ENCODE data around the gene STARD5.

Gene STARD5

GRCh38 chr15:81304226-81304625 is 19.7 kb downstream of the STARD5 start:
- TF ChIP-seq, protein P1, sequence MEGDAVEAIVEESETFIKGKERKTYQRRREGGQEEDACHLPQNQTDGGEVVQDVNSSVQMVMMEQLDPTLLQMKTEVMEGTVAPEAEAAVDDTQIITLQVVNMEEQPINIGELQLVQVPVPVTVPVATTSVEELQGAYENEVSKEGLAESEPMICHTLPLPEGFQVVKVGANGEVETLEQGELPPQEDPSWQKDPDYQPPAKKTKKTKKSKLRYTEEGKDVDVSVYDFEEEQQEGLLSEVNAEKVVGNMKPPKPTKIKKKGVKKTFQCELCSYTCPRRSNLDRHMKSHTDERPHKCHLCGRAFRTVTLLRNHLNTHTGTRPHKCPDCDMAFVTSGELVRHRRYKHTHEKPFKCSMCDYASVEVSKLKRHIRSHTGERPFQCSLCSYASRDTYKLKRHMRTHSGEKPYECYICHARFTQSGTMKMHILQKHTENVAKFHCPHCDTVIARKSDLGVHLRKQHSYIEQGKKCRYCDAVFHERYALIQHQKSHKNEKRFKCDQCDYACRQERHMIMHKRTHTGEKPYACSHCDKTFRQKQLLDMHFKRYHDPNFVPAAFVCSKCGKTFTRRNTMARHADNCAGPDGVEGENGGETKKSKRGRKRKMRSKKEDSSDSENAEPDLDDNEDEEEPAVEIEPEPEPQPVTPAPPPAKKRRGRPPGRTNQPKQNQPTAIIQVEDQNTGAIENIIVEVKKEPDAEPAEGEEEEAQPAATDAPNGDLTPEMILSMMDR (IDR thresholded peaks at IDR 0.05; ENCODE audit: insufficient read depth, low read depth, low read length, missing control alignments), result no peak
- no peak overlapping the region for H3K4me3 ChIP-seq (ENCODE audit: low read depth, low read length)
- DNase-seq (ENCODE audit: low read depth), result peak; percentile 46

GRCh38 chr15:81303244-81304225 is 20.4 kb downstream of the STARD5 start:
- DNase-seq (ENCODE audit: low read depth), result no peak
- TF ChIP-seq, protein P1 (IDR thresholded peaks at IDR 0.05; ENCODE audit: insufficient read depth, low read depth, low read length, missing control alignments), result no peak
- H3K4me3 ChIP-seq (ENCODE audit: low read depth, low read length), result peak overlapping the region; percentile 49; the same call in 1 of the 2 replicates

DNA sequence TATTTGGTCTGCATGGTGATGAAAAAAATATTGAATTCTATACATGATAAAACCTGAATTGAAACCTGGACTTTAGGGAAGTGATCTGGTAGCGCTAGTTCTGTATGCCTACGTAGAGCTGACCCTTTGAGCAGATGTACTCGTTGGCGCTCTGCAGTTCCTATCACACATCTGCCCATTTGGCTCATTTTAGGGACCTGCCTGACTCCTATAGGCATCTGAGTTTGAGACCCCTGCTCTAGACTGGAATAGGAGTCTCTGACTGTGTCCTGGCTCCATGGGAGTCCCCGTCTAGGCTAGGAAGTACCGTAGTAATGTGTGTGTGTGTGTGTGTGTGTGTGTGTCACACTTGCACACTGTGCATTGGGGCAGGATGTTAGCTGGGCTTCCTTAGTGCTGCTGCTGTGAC is 21.2 kb downstream of the STARD5 start:
- peak overlapping the region; percentile 49 for H3K4me3 ChIP-seq (ENCODE audit: low read depth, low read length)
- TF ChIP-seq, protein P1 (IDR thresholded peaks at IDR 0.05; ENCODE audit: insufficient read depth, low read depth, low read length, missing control alignments), result no peak
- DNase-seq (ENCODE audit: low read depth), result peak; percentile 26

- peak; percentile 88 for DNase-seq (ENCODE audit: low read depth)
- TF ChIP-seq, protein P1 (IDR thresholded peaks at IDR 0.05; ENCODE audit: insufficient read depth, low read depth, low read length, missing control alignments), result no peak
- peak overlapping the region; percentile 49 for H3K4me3 ChIP-seq (ENCODE audit: low read depth, low read length)
Observed at GRCh38 chr15:81301815-81302399, 22.0 kb downstream of the STARD5 start.

GRCh38 chr15:81301385-81301784 is 22.6 kb downstream of the STARD5 start:
- peak overlapping the region; percentile 49 for H3K4me3 ChIP-seq (ENCODE audit: low read depth, low read length)
- TF ChIP-seq, protein P1 (IDR thresholded peaks at IDR 0.05; ENCODE audit: insufficient read depth, low read depth, low read length, missing control alignments), result no peak
- peak; percentile 64 for DNase-seq (ENCODE audit: low read depth)

DNA sequence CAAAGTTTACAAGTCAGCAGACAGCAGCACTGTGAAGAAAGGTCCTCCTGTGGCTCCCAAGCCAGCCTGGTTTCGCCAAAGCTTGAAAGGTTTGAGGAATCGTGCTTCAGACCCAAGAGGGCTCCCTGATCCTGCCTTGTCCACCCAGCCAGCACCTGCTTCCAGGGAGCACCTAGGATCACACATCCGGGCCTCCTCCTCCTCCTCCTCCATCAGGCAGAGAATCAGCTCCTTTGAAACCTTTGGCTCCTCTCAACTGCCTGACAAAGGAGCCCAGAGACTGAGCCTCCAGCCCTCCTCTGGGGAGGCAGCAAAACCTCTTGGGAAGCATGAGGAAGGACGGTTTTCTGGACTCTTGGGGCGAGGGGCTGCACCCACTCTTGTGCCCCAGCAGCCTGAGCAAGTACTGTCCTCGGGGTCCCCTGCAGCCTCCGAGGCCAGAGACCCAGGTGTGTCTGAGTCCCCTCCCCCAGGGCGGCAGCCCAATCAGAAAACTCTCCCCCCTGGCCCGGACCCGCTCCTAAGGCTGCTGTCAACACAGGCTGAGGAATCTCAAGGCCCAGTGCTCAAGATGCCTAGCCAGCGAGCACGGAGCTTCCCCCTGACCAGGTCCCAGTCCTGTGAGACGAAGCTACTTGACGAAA is 24.2 kb downstream of the STARD5 start:
- no peak for DNase-seq (ENCODE audit: low read depth)
- TF ChIP-seq, protein P1 (IDR thresholded peaks at IDR 0.05; ENCODE audit: insufficient read depth, low read depth, low read length, missing control alignments), result no peak
- peak overlapping the region; percentile 37 for H3K4me3 ChIP-seq (ENCODE audit: low read depth, low read length)
